Measurements from ENCODE around the gene WDR13. TPM values are rescaled to one million over a fixed set of nuclear protein-coding genes. Genes with fewer than 3 reads are reported as not detected.

WDR13 gene
- total RNA-seq, 1 experiment from 2014 or later = 138 TPM

DNA sequence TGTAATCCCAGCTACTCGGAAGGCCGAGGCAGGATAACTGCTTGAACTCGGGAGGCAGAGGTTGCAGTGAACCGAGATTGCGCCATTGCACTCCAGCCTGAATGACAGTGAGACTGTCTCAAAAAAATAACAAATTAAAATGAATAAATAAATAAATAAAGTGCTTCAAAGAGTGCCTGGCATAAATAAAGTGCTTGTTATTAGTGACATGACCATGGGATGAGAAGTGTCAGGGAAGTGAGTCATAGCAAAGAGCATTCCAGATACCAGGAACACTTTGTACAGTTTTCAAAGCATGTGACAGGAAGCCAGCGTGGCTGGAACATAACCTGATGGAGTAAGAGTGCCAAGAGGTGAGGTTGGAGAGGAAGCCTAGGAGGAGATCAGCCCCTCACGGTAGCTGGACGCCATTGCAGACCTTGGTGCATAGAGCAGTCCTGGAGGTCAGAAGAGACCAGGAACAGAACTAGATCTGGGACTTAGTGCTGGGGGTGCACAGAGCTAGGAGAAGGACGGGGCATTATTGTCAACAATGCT, 6.0 kb upstream of the WDR13 start:
- CTCF ChIA-PET = interaction anchor here (0.9 to 1.8 kb wide), 3 partner anchors 12 to 101 kb away, joined by 4 to 6 read pairs (median 5); no protein-coding TSS in a partner anchor
- BruUV-seq (replicated peaks) = no TSS peak

DNA sequence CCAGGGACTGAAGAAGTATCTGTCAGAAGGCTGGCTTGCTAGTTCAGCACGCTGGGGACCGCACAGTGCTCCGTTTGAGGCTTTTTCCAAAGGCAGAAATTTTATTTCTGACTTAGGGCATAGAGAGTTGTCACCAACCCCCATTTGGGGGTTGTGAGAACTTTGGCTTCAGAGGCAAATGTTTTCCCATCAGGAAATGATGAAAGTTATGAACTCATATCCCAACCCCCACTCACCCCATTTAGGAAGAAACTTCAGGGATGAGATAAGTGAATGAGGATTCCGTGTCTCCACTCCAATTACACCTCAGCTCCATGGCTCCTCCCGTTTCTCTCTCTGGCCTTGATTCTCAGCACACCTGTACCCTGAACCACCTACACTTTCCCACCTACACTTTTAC, 4.3 kb upstream of the WDR13 start:
- H3K4me1 Mint-ChIP-seq (ENCODE audit: insufficient read depth, unreplicated experiment) = peaks cover 7% of the 10 kb centered on the region
- DNase-seq (ENCODE audit: unreplicated experiment) = peak; percentile 65
- H3K9me3 Mint-ChIP-seq (ENCODE audit: unreplicated experiment) = no peaks in the 10 kb centered on the region
- H3K4me3 Mint-ChIP-seq (ENCODE audit: unreplicated experiment) = no peak overlapping the region
- BruUV-seq (replicated peaks) = no TSS peak
- intact Hi-C loops (cut with micrococcal nuclease) = loop anchor here (5.0 kb wide), 2 partner anchors 116 to 511 kb away; partner anchors contain the start of gene FTSJ1
- CTCF ChIA-PET = no interaction called here
- no peaks in the 10 kb centered on the region for H3K27me3 Mint-ChIP-seq (ENCODE audit: insufficient read depth, unreplicated experiment)
- peak overlapping the region; percentile 31 for H3K27ac Mint-ChIP-seq (ENCODE audit: low read depth, unreplicated experiment)
- POLR2A ChIA-PET = interaction anchor here (2.8 kb wide), 1 partner anchor 19 kb away, joined by 10 read pairs; the partner anchor contains the start of gene RBM3
- H3K36me3 Mint-ChIP-seq (ENCODE audit: insufficient read depth, unreplicated experiment) = peaks cover 11% of the 10 kb centered on the region
- TF ChIP-seq, protein P1, sequence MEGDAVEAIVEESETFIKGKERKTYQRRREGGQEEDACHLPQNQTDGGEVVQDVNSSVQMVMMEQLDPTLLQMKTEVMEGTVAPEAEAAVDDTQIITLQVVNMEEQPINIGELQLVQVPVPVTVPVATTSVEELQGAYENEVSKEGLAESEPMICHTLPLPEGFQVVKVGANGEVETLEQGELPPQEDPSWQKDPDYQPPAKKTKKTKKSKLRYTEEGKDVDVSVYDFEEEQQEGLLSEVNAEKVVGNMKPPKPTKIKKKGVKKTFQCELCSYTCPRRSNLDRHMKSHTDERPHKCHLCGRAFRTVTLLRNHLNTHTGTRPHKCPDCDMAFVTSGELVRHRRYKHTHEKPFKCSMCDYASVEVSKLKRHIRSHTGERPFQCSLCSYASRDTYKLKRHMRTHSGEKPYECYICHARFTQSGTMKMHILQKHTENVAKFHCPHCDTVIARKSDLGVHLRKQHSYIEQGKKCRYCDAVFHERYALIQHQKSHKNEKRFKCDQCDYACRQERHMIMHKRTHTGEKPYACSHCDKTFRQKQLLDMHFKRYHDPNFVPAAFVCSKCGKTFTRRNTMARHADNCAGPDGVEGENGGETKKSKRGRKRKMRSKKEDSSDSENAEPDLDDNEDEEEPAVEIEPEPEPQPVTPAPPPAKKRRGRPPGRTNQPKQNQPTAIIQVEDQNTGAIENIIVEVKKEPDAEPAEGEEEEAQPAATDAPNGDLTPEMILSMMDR (IDR thresholded peaks at IDR 0.05; ENCODE audit: unreplicated experiment) = no peak

More for the DNA sequence above, 6.0 kb upstream of the WDR13 start:
- Mint-ChIP-seq H3K27me3 (ENCODE audit: insufficient read depth, unreplicated experiment) (no peaks in the 10 kb centered on the region), H3K4me3 (ENCODE audit: unreplicated experiment) (peak overlapping the region; percentile 70), H3K36me3 (ENCODE audit: insufficient read depth, unreplicated experiment) (no peaks in the 10 kb centered on the region), H3K9me3 (ENCODE audit: unreplicated experiment) (no peaks in the 10 kb centered on the region), H3K27ac (ENCODE audit: low read depth, unreplicated experiment) (peak overlapping the region; percentile 90), H3K4me1 (ENCODE audit: insufficient read depth, unreplicated experiment) (peaks cover 7% of the 10 kb centered on the region)
- TF ChIP-seq, protein P1 (IDR thresholded peaks at IDR 0.05; ENCODE audit: unreplicated experiment) = peak; percentile 33
- POLR2A ChIA-PET = interaction anchor here (0.6 to 3.7 kb wide), 8 partner anchors 12 to 145 kb away, joined by 3 to 38 read pairs (median 5); partner anchors contain the start of gene RBM3
- intact Hi-C loops (cut with micrococcal nuclease) = loop anchor here (2.0 to 5.0 kb wide), 3 partner anchors 17 to 509 kb away; partner anchors contain the start of genes FTSJ1 and RBM3
- DNase-seq (ENCODE audit: unreplicated experiment) = peak; percentile 92

DNA sequence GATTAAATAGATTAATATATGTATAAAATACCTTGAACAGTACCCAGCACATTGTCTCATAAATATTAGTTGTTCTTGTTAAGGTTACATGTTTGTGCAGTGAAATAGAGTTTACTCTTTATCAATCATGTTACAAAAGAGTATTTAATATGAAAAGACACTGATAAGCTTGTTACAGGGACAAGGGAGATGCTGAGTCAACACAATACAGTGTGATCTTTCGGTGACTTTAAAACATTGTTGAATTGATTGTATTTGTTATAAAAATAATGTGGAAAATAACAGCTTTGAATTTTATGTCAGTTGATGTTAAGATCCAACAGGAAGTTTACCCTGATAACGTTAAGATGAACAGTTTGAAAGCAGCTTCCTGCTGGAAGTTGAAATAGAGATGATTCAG, 1.4 kb upstream of the WDR13 start:
- Mint-ChIP-seq H3K27ac (ENCODE audit: low read depth, unreplicated experiment) (no peak overlapping the region), H3K4me3 (ENCODE audit: unreplicated experiment) (no peak overlapping the region), H3K27me3 (ENCODE audit: insufficient read depth, unreplicated experiment) (no peaks in the 10 kb centered on the region), H3K36me3 (ENCODE audit: insufficient read depth, unreplicated experiment) (peaks cover 24% of the 10 kb centered on the region), H3K9me3 (ENCODE audit: unreplicated experiment) (no peaks in the 10 kb centered on the region), H3K4me1 (ENCODE audit: insufficient read depth, unreplicated experiment) (peaks cover 7% of the 10 kb centered on the region)
- ChIA-PET POLR2A (interaction anchor here (0.7 to 1.7 kb wide), 6 partner anchors 15 to 505 kb away, joined by 3 to 5 read pairs (median 4); partner anchors contain the start of genes EBP, RBM3 and TBC1D25), CTCF (interaction anchor here (0.6 kb wide), 1 partner anchor 10 kb away, joined by 3 read pairs; no protein-coding TSS in a partner anchor)
- intact Hi-C loops (cut with micrococcal nuclease) = no loop called here
- no peak for DNase-seq (ENCODE audit: unreplicated experiment)
- TF ChIP-seq, protein P1 (IDR thresholded peaks at IDR 0.05; ENCODE audit: unreplicated experiment) = no peak
- BruUV-seq (replicated peaks) = no TSS peak

DNA sequence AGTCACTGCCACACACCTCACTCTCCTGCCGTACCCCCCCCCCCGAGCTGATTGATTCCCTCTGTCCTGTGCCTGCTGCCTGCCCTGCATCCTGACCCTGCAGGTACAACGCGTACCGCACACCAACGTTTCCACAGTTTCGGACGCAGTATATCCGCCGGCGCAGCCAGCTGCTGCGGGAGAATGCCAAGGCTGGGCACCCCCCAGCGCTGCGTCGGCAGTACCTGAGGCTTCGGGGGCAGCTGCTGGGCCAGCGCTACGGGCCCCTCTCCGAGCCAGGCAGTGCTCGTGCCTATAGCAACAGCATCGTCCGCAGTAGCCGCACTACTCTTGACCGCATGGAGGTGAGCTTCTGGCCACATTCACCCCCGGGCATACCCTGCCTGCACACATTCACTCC, 1.3 kb downstream of the WDR13 start:
- intact Hi-C loops (cut with micrococcal nuclease) = no loop called here
- TF ChIP-seq, protein P1 (IDR thresholded peaks at IDR 0.05; ENCODE audit: unreplicated experiment) = no peak
- Mint-ChIP-seq H3K36me3 (ENCODE audit: insufficient read depth, unreplicated experiment) (peaks cover 40% of the 10 kb centered on the region), H3K9me3 (ENCODE audit: unreplicated experiment) (no peaks in the 10 kb centered on the region), H3K4me1 (ENCODE audit: insufficient read depth, unreplicated experiment) (no peaks in the 10 kb centered on the region), H3K27me3 (ENCODE audit: insufficient read depth, unreplicated experiment) (no peaks in the 10 kb centered on the region), H3K4me3 (ENCODE audit: unreplicated experiment) (peak overlapping the region; percentile 90), H3K27ac (ENCODE audit: low read depth, unreplicated experiment) (peak overlapping the region; percentile 100)
- CTCF ChIA-PET = no interaction called here
- DNase-seq (ENCODE audit: unreplicated experiment) = no peak
- no TSS peak for BruUV-seq (replicated peaks)
- POLR2A ChIA-PET = interaction anchor here (0.6 to 1.0 kb wide), 5 partner anchors 8 to 293 kb away, joined by 3 to 6 read pairs (median 4); partner anchors contain the start of gene TBC1D25
